ENCODE measurements around the gene CHRNE. TPM values are rescaled to one million over a fixed set of nuclear protein-coding genes. Genes with fewer than 3 reads are reported as not detected.
A peak's percentile ranks its signal among the peaks of the same experiment; 100 is the strongest.

Gene CHRNE
- total RNA-seq, 1 donor from 2014 or later = 0.27 TPM

DNA sequence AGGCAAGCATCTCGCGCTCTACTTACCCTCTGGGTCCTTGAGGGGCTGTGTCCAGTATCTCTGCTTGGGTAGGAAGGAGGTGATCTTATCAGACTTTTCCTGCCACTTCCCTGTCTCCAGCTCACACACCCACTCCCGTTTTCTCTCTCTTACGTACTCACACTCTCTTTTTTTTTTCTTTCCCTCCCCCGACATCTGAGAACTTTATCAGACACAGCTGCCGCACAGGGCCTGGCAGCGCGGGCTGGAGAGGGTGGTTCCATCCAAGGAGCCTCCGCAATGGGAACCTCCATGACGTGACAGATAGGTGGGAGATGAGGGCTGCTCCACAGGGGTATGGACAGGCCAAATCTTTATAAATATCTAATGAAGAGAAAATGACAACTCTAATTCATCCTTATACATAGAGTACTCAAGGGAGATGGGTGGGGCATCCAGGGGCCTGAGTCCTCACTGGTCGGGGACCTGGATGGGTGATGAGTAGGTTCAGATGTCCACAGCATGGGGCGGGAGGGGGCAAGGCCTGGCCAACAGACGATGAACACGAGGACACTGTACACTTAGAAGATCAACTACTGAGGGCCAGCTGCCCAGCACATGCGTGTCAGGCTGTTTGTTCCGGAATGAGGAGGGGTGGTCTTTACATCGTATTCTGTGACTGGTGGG, 46.5 kb downstream of the CHRNE start:
- H3K9me3 Mint-ChIP-seq = no peaks in the 10 kb centered on the region
- H3K36me3 Mint-ChIP-seq = peaks cover 26% of the 10 kb centered on the region
- no peaks in the 10 kb centered on the region for H3K27me3 Mint-ChIP-seq
- peaks cover 56% of the 10 kb centered on the region for H3K4me1 Mint-ChIP-seq (ENCODE audit: unreplicated experiment)
- TF ChIP-seq, protein P1, sequence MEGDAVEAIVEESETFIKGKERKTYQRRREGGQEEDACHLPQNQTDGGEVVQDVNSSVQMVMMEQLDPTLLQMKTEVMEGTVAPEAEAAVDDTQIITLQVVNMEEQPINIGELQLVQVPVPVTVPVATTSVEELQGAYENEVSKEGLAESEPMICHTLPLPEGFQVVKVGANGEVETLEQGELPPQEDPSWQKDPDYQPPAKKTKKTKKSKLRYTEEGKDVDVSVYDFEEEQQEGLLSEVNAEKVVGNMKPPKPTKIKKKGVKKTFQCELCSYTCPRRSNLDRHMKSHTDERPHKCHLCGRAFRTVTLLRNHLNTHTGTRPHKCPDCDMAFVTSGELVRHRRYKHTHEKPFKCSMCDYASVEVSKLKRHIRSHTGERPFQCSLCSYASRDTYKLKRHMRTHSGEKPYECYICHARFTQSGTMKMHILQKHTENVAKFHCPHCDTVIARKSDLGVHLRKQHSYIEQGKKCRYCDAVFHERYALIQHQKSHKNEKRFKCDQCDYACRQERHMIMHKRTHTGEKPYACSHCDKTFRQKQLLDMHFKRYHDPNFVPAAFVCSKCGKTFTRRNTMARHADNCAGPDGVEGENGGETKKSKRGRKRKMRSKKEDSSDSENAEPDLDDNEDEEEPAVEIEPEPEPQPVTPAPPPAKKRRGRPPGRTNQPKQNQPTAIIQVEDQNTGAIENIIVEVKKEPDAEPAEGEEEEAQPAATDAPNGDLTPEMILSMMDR (conservative IDR thresholded peaks at IDR 0.05) = no peak
- peak overlapping the region; percentile 86 for H3K27ac Mint-ChIP-seq
- peak overlapping the region; percentile 37 for H3K4me3 Mint-ChIP-seq
- no peak for DNase-seq (ENCODE audit: extremely low spot score, unreplicated experiment)

DNA sequence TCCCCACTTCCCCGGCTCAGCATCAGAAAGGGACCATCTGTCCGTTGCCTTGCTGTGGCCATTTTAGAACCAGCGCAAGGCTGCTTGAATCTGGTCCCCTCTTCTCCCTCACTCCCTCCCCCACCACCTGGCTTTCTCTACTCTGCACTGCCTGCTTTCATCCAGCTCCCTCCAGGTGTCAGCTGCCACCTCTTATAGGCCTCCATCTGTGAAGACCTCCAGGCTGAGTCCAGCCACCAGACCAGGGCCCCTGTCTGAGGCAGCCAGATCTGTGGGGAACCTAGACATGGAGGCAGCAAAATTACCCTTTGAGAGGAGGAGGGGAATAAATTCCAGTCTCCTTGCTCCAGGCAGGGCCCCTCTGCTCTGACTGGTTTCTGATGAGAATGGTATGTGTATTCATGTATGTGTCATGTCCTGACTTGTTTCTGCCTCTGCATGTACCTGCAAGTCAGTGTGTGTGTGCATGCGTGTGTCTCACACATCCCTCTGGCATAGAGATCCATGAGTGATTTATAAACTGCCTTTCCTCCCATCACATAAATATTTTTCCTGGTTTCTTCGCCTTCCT, 48.7 kb downstream of the CHRNE start:
- H3K27me3 Mint-ChIP-seq = no peaks in the 10 kb centered on the region

DNA sequence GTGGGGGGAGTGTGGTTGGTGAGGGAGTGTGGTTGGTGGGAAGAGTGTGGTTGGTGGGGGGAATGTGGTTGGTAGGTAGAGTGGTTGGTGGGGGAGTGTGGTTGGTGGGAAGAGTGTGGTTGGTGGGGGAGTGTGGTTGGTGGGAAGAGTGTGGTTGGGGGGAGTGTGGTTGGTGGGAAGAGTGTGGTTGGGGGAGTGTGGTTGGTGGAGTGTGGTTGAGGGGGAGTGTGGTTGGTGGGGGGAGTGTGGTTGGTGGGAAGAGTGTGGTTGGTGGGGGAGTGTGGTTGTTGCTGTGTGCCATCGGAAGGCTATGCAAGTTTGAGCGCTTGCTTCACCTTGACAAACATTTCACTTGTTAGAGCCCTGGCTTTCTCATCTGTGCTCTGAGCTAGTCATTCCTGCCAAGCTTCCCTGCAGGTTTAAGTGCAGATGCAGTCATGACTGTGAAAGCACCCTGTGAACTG, 49.7 kb downstream of the CHRNE start:
- Mint-ChIP-seq H3K4me3 (no peak overlapping the region), H3K27ac (peak overlapping the region; percentile 97), H3K27me3 (no peaks in the 10 kb centered on the region), H3K9me3 (no peaks in the 10 kb centered on the region), H3K4me1 (ENCODE audit: unreplicated experiment) (peaks cover 61% of the 10 kb centered on the region), H3K36me3 (peaks cover 25% of the 10 kb centered on the region)
- TF ChIP-seq, protein P1 (conservative IDR thresholded peaks at IDR 0.05) = no peak
- DNase-seq (ENCODE audit: extremely low spot score, unreplicated experiment) = no peak

More for the DNA sequence above, 48.7 kb downstream of the CHRNE start:
- DNase-seq (ENCODE audit: extremely low spot score, unreplicated experiment) = no peak
- H3K9me3 Mint-ChIP-seq = no peaks in the 10 kb centered on the region
- peaks cover 62% of the 10 kb centered on the region for H3K4me1 Mint-ChIP-seq (ENCODE audit: unreplicated experiment)
- H3K4me3 Mint-ChIP-seq = peak overlapping the region; percentile 66
- H3K27ac Mint-ChIP-seq = peak overlapping the region; percentile 97
- peaks cover 25% of the 10 kb centered on the region for H3K36me3 Mint-ChIP-seq
- TF ChIP-seq, protein P1 (conservative IDR thresholded peaks at IDR 0.05) = no peak

DNA sequence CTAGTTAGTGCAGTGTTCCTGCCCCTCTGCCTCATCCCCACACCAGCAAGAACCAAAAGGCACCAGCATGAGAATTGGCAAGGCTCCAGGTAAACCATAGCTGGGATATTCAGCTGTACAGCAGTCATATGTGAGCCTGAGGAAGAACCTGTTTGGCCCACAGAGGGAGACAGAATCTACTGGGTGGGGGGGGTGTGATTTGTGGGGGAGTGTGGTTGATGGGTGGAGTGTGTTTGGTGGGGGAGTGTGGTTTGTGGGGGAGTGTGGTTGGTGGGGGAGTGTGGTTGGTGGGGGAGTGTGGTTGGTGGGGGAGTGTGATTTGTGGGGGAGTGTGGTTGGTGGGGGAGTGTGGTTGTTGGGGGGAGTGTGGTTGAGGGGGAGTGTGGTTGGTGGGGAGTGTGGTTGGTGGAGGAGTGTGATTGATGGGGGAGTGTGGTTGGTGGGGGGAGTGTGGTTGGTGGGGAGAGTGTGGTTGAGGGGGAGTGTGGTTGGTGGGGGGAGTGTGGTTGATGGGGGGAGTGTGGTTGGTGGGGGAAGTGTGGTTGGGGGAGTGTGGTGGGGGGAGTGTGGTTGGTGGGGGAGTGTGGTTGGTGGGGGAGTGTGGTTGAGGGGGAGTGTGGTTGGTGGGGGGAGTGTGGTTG, 50.2 kb downstream of the CHRNE start:
- Mint-ChIP-seq H3K36me3 (peaks cover 24% of the 10 kb centered on the region), H3K9me3 (no peaks in the 10 kb centered on the region), H3K4me3 (peak overlapping the region; percentile 59), H3K27me3 (no peaks in the 10 kb centered on the region), H3K27ac (peak overlapping the region; percentile 100), H3K4me1 (ENCODE audit: unreplicated experiment) (peaks cover 60% of the 10 kb centered on the region)
- DNase-seq (ENCODE audit: extremely low spot score, unreplicated experiment) = no peak
- TF ChIP-seq, protein P1 (conservative IDR thresholded peaks at IDR 0.05) = no peak

DNA sequence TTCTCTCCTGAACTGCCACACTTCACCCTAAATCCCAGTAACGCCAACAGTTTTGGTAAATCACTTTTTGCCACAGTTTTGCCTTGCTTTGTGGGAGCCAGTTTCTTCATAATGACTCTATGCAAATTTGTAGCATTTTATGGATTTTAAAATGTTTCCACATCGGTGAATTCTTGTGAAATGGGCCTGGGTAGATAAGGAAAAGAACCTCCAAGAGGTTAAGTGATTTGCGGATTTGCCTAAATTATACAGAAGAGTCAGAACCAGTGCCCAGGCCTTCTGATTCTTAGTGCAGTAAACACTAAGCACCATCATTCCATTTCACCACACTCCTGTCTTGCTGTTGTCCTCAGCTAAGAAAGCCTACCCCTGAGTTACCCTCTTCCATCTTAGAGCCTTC, 51.8 kb downstream of the CHRNE start:
- no peaks in the 10 kb centered on the region for H3K9me3 Mint-ChIP-seq
- H3K4me1 Mint-ChIP-seq (ENCODE audit: unreplicated experiment) = peaks cover 58% of the 10 kb centered on the region
- H3K27ac Mint-ChIP-seq = peak overlapping the region; percentile 100
- H3K27me3 Mint-ChIP-seq = no peaks in the 10 kb centered on the region
- TF ChIP-seq, protein P1 (conservative IDR thresholded peaks at IDR 0.05) = no peak
- H3K4me3 Mint-ChIP-seq = peak overlapping the region; percentile 55
- DNase-seq (ENCODE audit: extremely low spot score, unreplicated experiment) = no peak
- peaks cover 18% of the 10 kb centered on the region for H3K36me3 Mint-ChIP-seq
